T follicular helper cell (primary cell): ENCODE measurements around the gene CFH.
"Not testable (repeated sequence)": the region's sequence is repeated elsewhere in the genome, so short reads cannot be mapped to it uniquely, and the experiment has no call there.

ENCODE experiments used
- DNase-seq: peaks from one replicate; pipeline ENCODE4 v3.0.0-alpha.2; 2020; ENCODE audit warnings: low read depth

CFH gene

DNA sequence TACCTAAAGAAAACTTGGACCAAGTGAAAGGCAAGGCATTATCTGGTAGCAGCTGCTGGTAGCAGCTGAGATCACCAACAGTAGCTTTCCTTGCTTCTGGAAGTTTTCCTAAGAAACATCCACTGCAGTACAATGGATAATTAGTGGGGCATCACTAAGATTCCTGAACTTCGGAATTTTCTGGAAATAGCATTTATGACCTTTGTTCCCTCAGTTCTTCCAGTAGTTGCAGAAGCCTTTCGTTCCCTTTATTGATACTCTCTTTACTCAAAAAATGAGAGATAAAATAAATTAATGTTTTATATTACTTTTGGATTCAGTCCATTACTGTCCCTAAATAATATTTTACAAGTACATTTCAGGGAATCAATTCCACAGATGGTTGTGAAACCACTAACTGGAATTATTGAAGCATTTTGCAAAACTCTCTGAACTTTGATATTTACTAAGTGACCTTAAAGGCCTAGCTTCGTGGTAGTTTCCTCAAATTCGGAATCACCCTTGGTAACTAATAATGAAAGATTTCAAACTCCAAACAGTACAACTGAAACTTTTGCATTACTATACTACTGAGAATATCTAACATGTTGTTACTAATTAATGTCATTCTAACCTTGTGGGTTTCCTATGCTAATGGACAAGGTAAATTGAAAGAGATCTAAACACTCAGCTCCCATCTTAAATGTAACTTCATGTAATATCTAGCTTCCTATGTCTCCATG lies 113.3 kb downstream of the CFH start:
- DNase-seq, result not testable (repeated sequence)

GRCh38 chr1:196769823-196770222 lies 118.0 kb downstream of the CFH start:
- not testable (repeated sequence) for DNase-seq

- DNase-seq, result no peak
Observed at GRCh38 chr1:196773713-196774112, 121.9 kb downstream of the CFH start.

- no peak for DNase-seq
Observed at GRCh38 chr1:196774175-196774574, 122.3 kb downstream of the CFH start.

GRCh38 chr1:196774603-196775002 lies 122.8 kb downstream of the CFH start, which contains the start of gene CFHR3:
Gene CFHR3 (plus strand): TSS chr1:196774840. CDS start chr1:196774887, 47 bp downstream.
- DNase-seq, result no peak

GRCh38 chr1:196777603-196778002 lies 125.8 kb downstream of the CFH start:
- DNase-seq, result no peak

GRCh38 chr1:196779093-196779492 lies 127.2 kb downstream of the CFH start:
- no peak for DNase-seq

DNA sequence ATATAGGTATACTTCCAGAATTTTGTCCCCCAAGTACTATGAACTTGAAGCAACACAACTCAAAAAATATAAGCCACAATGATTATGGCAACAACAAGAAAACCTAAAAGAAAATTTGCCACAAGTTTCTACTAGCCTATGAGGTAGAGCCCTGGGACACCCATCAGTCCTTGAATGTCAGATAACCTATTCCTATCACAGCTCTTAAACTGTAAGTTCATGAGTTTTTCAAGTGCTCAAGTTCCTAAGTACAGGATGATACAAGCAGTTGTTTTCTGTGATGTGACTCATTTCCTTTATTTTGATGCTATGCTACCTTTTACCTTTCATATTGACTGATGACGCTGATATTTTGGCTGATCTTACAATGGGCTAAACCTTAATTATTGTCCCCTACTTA lies 139.4 kb downstream of the CFH start:
- DNase-seq, result not testable (repeated sequence)

DNA sequence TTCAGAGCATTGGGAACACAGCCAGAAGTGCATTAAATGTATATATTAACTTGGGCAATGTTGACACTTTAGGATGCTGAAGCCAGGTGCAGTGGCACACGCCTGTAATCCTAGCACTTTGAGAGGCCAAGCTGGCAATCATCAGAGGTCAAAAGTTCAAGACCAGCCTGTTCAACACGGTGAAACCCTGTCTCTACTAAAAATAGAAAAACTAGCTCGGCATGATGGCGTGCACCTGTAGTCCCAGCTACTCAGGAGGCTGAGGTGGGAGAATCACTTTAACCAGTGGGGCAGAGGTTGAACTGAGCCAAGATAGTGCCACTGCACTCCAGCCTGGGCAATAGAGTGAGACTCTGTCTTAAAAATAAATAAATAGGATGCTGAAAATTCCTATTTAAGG lies 142.3 kb downstream of the CFH start:
- DNase-seq, result not testable (repeated sequence)
